GM12878 (cell line): ENCODE data around the gene CROCC.

Experiments
- ATF2 ChIP-seq: IDR thresholded peaks from 2 replicates; pipeline ENCODE4 v1.6.1; 2012; ENCODE audit warnings: low read length, inconsistent platforms
- BCL11A ChIP-seq: IDR thresholded peaks from 2 replicates; pipeline ENCODE4 v1.6.1; 2011; ENCODE audit warnings: low read depth, low read length
- BCL3 ChIP-seq: IDR thresholded peaks from 2 replicates; pipeline ENCODE4 v1.6.1; 2011; ENCODE audit warnings: borderline replicate concordance, low read depth, mild to moderate bottlenecking, moderate library complexity, low read length; ENCODE audit not compliant: insufficient read depth, poor library complexity, severe bottlenecking
- CHD4 ChIP-seq: fragments of 200-600 bp; sonication (generic); IDR thresholded peaks from 2 replicates; pipeline ENCODE4 v1.6.1; 2016; ENCODE audit warnings: mild to moderate bottlenecking
- CREM ChIP-seq: IDR thresholded peaks from 2 replicates; pipeline ENCODE4 v1.6.1; 2014; ENCODE audit warnings: antibody characterized with exemption, low read depth
- EP300 ChIP-seq, 2 experiments: fragments of 150-350 bp in 1 of 2; IDR thresholded peaks; 2 replicates each; pipeline ENCODE4 v1.6.1; 2011 to 2012; ENCODE audit warnings: low read depth in 2 of 2, low read length in 2 of 2, borderline replicate concordance in 1 of 2, improper control_type of control experiment in 1 of 2, inconsistent platforms in 1 of 2; ENCODE audit not compliant: control insufficient read depth in 1 of 2
- IKZF1 ChIP-seq: fragments of 450-650 bp; conservative IDR thresholded peaks from 2 replicates; pipeline ENCODE4 v1.6.1; 2017; ENCODE audit warnings: antibody characterized with exemption, mild to moderate bottlenecking
- POLR2A ChIP-seq: IDR thresholded peaks from 2 replicates; pipeline ENCODE4 v1.6.1; 2011; ENCODE audit warnings: low read depth, mild to moderate bottlenecking, low read length
- REST ChIP-seq: IDR thresholded peaks from 2 replicates; pipeline ENCODE4 v1.6.1; 2012; ENCODE audit warnings: mild to moderate bottlenecking, low read depth, low read length
- SMAD1 ChIP-seq: fragments of 450-650 bp; IDR thresholded peaks from 2 replicates; pipeline ENCODE4 v1.6.1; 2018; ENCODE audit warnings: mild to moderate bottlenecking, low read depth; ENCODE audit not compliant: partially characterized antibody
- SP1 ChIP-seq: IDR thresholded peaks from one replicate; pipeline ENCODE4 v1.6.1; 2011; ENCODE audit warnings: low read depth, low read length
- STAT1 ChIP-seq: fragments of 450-650 bp; conservative IDR thresholded peaks from 2 replicates; pipeline ENCODE4 v1.6.1; 2014; ENCODE audit warnings: antibody characterized with exemption, mild to moderate bottlenecking
- TCF3 ChIP-seq: IDR thresholded peaks from 2 replicates; pipeline ENCODE4 v1.6.1; 2012; ENCODE audit warnings: low read depth, mild to moderate bottlenecking, low read length, borderline replicate concordance; ENCODE audit not compliant: insufficient read depth
- TF ChIP-seq, protein P1 (sequence below), 3 experiments: IDR thresholded peaks in 2 of 3; conservative IDR thresholded peaks in 1 of 3; 2 replicates each; pipeline ENCODE4 v1.5.1; 2011; ENCODE audit warnings: low read depth in 3 of 3, low read length in 3 of 3, mild to moderate bottlenecking in 3 of 3, control low read depth in 2 of 3, moderate library complexity in 2 of 3, inconsistent platforms in 1 of 3, mixed read lengths in 1 of 3; ENCODE audit not compliant: control insufficient read depth in 2 of 3, insufficient read depth in 1 of 3; ENCODE audit errors: extremely low read depth in 1 of 3

DNA sequence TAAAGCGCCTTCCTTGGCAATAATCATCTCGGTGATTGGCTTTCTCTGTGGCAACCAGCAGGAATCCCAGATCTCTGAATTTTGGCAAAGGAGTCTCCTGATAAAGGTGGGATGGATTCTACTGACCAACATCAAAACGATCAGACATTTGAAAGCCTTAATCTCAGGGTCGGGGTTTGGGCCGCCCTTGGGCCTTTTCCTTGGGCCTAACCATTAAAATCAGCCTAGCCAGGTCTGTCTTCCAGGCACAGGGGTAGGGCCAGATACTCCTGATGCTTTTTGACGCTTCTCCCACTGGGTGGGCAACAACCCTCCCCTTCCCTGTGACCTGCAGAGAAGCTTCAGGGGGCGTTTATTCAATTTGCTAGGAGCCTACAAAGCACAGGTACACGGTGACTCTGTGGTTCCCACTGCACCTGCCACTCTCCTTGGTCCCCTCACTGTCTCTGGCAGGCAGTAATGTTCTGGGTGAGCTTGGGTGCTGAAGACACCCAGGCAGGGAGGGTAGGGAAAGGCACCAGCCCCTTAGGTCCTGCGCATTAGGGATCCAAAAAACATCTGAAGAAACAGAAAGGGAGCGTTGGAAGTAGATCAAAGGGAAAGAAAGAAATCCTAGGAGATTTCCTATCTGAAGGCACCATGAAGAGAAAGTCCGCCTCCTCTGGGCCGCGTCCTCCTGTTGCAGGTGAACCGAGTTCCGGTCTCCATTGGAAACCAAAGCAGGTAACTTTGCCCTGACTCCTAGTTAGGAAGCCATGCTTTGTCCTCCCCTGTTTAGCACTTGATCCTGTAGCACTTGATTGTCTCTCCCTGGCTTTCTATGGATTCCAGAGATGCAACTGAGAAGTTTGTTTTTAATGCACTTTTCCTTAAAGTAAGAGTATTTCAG, 13.6 kb upstream of the CROCC start:
- TF ChIP-seq, protein P1, sequence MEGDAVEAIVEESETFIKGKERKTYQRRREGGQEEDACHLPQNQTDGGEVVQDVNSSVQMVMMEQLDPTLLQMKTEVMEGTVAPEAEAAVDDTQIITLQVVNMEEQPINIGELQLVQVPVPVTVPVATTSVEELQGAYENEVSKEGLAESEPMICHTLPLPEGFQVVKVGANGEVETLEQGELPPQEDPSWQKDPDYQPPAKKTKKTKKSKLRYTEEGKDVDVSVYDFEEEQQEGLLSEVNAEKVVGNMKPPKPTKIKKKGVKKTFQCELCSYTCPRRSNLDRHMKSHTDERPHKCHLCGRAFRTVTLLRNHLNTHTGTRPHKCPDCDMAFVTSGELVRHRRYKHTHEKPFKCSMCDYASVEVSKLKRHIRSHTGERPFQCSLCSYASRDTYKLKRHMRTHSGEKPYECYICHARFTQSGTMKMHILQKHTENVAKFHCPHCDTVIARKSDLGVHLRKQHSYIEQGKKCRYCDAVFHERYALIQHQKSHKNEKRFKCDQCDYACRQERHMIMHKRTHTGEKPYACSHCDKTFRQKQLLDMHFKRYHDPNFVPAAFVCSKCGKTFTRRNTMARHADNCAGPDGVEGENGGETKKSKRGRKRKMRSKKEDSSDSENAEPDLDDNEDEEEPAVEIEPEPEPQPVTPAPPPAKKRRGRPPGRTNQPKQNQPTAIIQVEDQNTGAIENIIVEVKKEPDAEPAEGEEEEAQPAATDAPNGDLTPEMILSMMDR (IDR thresholded peaks at IDR 0.05 in 2 of 3, conservative IDR thresholded peaks at IDR 0.05 in 1 of 3; ENCODE audit: control insufficient read depth in 2 of 3, extremely low read depth in 1 of 3, insufficient read depth in 1 of 3, low read depth in 3 of 3, low read length in 3 of 3) = no peak
- no peak for TF ChIP-seq POLR2A
- TF ChIP-seq REST = no peak
- TF ChIP-seq TCF3 = no peak
- no peak for TF ChIP-seq CHD4
- no peak for TF ChIP-seq BCL3
- TF ChIP-seq IKZF1 = no peak
- no peak for TF ChIP-seq SP1
- no peak for TF ChIP-seq STAT1
- TF ChIP-seq ATF2 = no peak
- no peak for TF ChIP-seq BCL11A
- no peak for TF ChIP-seq SMAD1
- no peak for TF ChIP-seq CREM
- TF ChIP-seq EP300 (IDR thresholded peaks at IDR 0.05; ENCODE audit: borderline replicate concordance in 1 of 2, control insufficient read depth in 1 of 2, low read depth in 2 of 2, low read length in 2 of 2) = no peak
